ENCODE data around the gene FGD2.

DNA sequence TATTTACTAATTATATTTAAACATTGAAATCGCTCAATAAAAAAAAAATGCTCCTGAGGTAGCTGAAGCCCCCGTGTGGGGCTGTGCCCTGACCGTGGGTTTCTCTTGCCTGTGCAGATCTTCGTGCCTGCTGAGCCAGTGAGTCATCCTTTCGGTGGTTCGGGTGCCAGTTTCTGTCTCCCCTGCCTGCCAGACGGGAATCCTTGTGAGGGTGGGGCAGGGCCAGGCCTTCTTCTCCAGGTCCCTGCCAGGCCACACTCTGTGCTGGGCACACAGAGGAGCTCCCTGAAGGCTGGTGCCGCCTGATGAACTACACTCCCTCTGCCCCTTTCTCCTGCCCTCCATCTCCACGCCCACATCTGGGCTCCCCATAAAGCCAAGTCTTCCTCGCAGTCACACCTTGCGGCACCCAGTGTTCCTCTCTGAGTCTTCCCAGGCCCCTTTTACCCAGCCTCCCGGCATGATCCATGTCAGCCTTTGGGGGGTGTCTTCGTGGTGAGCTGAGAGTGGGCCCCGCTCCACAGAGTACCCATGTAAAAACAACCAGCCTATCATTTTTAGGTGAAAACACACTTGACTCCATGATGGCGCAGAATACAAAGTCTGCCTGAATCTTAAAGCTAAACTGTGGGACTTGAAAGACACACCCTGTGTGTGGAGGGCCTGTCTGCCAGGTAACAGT, 19.3 kb downstream of the FGD2 start:
- no peak for TF ChIP-seq EZH2 (IDR thresholded peaks at IDR 0.05; ENCODE audit: borderline replicate concordance, low read depth, low read length, poor library complexity, severe bottlenecking)
- no peak for TF ChIP-seq CTCF (conservative IDR thresholded peaks at IDR 0.05; ENCODE audit: low read depth, low read length)
